HPDE6-E6E7 (cell line): ENCODE data around the gene WTAP.
"Not testable (repeated sequence)": the region's sequence is repeated elsewhere in the genome, so short reads cannot be mapped to it uniquely, and the experiment has no call there.

Source experiments
- DNase-seq: peaks from one replicate; pipeline ENCODE4 v3.0.0; 2011; ENCODE audit warnings: missing footprints; ENCODE audit errors: extremely low spot score

The WTAP gene

GRCh38 chr6:159728531-159728964 lies 1.2 kb downstream of the WTAP start:
- no peak for DNase-seq

DNA sequence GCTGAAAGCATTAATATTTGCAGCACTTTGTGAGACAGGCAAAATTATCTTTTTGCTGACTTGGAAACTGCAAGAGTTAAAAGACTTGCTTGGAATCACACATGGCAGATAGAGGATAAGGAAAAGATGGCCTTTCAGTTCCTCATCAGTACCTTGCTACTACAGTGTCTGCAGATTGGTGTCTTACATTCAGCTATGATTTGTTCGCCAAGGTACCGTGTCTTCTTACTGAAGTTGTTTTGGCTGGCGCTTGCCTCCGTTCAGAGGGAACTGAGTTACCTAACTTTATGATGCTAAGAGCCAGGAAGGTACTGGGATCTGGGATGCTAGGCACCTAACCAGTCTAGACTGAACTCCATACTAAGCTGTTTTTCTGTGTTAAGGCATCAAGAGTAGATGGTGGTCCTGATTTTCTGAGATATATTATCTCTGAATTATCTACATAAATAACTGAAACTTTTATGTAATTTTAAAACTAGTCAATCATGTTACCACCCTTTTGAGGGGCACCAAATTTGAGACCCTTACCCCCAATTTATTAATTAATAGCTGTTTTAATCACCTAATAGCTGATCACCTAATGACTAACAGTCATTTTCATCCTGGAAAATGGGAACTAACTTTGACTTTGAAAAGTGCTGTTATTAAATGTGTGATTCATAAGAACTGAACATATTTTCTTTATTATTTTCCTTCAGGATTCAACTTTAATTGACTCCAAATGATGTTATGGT lies 2.5 kb downstream of the WTAP start:
- DNase-seq = no peak

GRCh38 chr6:159730332-159730676 lies 3.0 kb downstream of the WTAP start:
- DNase-seq = no peak

DNA sequence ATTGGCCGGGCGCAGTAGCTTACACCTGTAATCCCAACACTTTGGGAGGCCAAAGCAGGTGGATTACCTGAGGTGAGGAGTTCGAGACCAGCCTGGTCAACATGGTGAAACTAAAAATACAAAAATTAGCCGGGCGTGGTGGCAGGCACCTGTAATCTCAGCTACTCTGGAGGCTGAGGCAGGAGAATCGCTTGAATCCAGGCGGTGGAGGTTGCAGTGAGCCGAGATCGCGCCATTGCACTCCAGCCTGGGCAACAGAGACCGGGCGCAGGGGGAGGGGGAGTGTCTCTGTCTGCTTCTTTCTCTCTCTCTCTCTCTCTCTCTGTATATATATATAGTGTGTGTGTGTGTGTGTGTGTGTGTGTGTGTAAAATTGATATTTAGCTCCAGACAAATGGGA lies 5.2 kb downstream of the WTAP start:
- not testable (repeated sequence) for DNase-seq

DNA sequence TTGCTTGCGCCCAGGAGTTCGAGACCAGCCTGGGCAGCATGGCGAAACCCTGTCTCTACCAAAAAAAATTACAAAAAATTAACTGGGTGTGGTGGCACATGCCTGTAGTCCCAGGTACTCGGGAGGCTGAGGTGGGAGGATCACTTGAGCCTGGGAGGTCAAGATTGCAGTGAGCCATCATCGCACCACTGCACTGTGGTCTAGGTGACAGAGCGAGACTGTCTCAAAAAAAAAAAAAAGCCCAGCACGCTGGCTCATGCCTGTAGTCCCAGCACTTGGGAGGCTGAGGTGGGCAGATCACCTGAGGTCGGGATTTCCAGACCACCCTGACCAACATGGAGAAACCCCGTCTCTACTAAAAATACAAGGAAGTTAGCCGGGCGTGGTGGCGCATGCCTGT lies 6.1 kb downstream of the WTAP start:
- DNase-seq = not testable (repeated sequence)

DNA sequence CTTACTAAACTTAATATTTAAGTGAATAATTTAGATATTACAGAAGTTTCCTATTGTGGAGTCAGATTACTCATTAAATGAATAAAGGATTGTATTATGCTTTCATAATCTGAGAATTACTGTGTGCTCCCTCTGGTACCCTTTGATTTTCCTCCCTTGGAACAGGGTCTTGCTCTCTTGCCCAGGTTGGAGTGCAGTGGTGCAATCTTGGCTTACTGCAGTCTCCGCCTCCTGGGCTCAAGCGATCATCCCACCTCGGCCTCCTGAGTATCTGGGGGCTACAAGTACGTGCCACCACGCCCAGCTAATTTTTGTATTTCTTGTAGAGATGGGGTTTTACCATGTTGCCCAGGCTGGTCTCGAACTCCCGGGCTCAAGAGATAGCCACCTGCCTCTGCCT lies 9.6 kb downstream of the WTAP start:
- no peak for DNase-seq

- no peak for DNase-seq
Observed at GRCh38 chr6:159739341-159739740, 12.0 kb downstream of the WTAP start.

- DNase-seq = no peak
Observed at GRCh38 chr6:159742165-159742564, 14.9 kb downstream of the WTAP start.

GRCh38 chr6:159745081-159745480 lies 17.8 kb downstream of the WTAP start:
- no peak for DNase-seq

GRCh38 chr6:159746759-159747158 lies 19.5 kb downstream of the WTAP start:
- no peak for DNase-seq

DNA sequence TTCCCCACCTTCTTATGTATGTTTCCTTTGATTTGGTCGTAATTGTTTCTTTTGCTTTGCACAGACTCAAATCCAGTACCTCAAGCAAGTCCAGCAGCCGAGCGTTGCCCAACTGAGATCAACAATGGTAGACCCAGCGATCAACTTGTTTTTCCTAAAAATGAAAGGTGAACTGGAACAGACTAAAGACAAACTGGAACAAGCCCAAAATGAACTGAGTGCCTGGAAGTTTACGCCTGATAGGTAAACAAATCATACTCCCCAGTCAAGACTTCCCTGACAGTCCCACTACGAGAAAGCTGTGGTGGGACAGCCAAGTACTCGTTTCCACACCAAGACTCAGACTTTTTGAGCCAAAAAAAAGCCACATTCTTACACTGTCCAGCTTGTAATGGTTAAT lies 20.8 kb downstream of the WTAP start:
- DNase-seq = not testable (repeated sequence)

DNA sequence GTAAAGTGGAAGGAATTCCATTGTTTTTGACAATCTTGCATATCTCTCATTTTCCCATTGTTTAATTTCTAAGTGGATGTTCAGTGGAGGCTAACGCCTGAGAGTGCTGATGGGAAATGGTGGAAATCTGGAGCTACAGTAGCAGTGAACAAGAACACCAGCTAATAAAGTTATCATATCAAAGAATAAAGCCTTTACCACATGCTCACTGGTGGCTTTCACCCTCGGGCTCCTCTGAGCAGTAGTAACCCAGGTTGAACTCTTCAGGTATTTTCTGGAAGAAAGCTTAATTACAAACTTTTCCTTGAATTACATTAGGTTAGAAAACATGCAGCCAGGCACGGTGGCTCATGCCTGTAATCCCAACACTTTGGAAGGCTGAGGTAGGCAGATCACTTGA lies 24.1 kb downstream of the WTAP start:
- no peak for DNase-seq

- DNase-seq = no peak
Observed at GRCh38 chr6:159753081-159753872, 26.0 kb downstream of the WTAP start.

DNA sequence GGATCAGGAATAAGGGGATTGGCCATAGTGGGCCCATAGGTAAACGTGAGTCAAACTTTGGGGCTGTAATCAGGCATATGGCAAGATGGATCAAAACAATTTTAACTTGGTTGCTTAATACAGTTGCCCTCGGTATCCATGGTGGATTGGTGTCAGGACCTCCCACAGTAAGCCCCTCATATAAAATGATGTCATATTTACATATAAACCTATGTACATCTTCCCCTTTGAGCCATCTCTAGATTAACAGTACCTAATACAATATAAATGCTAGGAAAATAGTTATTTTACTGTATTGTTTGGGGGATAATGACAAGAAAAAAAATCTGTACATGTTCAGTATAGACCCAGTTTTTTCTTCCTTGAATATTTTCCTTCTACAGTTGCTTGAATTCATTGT lies 27.1 kb downstream of the WTAP start:
- no peak for DNase-seq

DNA sequence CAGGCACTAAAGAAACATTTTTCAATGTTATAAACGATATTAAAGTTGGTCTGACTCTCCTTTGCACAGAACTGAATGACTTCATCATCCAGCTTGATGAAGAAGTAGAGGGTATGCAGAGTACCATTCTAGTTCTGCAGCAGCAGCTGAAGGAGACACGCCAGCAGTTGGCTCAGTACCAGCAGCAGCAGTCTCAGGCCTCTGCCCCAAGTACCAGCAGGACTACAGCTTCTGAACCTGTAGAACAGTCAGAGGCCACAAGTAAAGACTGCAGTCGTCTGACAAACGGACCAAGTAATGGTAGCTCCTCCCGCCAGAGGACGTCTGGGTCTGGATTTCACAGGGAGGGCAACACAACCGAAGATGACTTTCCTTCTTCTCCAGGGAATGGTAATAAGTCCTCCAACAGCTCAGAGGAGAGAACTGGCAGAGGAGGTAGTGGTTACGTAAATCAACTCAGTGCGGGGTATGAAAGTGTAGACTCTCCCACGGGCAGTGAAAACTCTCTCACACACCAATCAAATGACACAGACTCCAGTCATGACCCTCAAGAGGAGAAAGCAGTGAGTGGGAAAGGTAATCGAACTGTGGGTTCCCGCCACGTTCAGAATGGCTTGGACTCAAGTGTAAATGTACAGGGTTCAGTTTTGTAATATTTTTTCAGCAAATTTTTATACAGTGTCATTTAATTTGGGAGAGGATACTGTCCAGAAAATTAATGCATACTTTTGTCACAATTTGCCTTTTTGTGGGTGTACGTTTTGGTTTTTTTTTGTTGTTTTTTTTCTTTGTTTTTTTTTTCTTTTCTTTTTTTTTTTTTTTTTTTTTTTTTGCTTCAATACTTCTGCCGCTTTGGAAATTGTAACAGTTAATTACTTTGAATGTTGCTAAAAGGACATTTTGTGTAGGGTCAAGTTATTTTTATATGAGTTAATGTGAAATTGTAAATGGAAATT lies 27.9 kb downstream of the WTAP start:
- no peak for DNase-seq

DNA sequence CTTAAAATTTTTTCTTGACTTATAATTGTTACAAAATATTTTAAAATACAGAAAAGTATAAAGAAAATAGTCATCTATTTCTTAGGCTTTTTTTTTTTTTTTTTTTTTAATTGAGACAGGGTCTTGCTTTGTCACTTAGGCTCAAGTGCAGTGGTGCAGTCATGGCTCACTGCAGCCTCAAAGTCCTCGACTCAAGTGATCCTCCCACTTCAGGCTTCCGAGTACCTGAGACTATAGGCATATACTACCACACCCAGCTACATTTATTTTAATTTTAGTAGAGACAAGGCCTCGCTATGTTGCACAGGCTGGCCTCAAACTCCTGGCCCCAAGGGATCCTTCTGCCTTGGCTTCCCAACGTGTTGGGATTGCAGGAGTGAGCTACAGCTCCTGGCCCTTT lies 29.2 kb downstream of the WTAP start:
- DNase-seq = no peak

DNA sequence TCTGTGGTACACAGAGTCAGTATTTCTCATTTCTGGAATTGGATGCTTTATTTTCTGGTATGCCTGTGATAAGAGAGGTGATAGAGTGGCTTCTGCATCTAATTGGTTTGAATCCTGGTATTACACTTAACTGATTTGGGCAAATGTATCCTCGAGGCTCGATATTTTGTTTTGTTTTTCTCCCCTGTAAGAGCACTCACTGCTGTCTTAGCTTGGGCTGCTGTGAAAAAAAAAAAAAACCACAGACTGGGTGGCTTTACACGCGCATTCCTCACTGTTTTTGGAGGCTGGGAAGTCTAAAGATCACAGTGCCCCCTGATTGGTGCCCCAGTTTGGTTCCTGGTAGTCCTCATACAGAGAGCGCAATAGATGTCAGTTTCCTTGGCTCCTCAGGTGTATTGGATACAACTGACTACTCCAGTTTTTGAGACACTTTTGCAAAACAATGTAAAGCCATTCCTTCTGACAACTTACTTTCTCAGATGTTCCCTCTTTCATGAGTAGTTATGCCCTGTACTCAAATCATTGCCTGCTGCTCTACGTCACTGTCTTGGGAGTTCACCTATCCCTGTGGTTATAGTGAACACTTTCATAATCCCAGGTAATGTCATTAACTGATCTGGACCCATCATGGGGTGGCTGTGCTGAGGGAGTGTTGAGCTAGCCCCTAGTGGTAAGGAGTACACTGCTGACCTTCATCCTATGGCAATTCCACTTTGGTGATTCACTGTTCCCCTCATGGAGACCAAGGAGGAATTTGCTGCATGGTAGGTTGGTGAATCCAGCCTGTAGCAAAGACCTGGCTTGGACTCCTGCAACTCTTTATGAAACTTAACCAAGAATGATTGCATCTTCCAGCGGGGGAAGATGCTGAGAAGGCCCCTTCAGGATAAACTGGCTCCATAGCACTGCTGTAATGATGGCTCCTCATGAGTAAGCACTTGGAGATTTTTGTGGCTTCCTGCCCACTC lies 31.0 kb downstream of the WTAP start:
- no peak for DNase-seq

DNA sequence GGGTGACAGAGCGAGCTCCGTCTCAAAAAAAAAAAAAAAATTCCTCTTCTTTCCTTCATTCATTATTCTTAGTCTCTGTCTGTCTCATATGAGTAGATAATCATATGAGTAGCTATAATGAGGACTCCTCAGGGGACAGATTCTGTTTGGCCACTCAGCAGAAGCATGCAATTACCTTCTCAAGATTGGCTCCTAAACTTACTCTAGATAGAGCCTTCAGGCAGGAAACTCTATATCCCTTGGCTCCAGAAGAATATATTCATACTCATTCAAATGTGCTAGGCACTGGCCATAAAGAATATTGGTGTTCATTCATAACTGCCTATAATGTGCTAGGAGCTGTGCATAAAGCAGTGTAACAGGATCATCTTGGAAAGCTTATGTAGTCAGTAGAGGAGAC lies 32.3 kb downstream of the WTAP start:
- DNase-seq = no peak

GRCh38 chr6:159760602-159761057 lies 33.3 kb downstream of the WTAP start:
- no peak for DNase-seq

DNA sequence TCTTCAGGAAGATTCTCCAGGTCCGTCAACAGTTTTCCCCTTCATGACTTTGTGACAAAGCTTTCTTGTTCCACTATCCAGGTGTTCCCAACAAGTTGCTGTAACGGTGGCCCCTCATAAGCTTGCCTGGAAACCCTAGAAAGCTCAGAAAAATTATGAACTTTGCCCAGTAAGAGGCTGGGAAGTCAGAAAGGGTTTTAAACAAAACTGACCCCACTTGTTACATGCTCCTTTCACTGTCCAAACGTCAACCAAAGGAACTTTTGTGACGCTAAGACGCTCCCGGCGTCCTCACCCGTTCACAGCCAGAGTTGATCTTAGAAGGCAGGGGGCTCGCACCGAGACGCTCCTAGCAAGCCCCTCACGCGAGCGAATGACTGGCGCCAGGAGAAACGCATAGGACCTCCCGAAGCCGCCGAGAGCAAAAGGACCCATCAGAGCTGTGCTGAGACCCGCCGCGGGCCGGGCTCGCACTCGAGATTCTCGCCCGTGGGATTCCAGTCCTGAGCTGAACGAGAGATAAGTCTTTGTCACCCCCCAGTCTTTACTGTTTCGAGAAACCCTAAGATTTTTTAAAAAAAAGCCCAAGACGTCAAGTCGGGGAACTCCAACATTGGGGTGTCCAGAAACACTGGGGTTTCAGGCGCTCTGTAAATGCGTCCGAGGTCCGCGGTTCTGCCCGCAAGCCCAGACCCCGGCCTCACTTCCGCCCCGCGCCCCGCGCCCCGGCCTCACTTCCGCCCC lies 34.0 kb downstream of the WTAP start:
- DNase-seq = no peak
